PFSK-1 (cell line): Measurements from ENCODE around the gene ZBTB24.

Experiments
- FOXP2 ChIP-seq: optimal IDR thresholded peaks from 2 replicates; pipeline ENCODE3; 2011; ENCODE audit warnings: borderline replicate concordance, control low read depth, inconsistent platforms; ENCODE audit not compliant: insufficient read depth; ENCODE audit errors: extremely low read length, extremely low read depth
- POLR2AphosphoS5 ChIP-seq: IDR thresholded peaks from 2 replicates; pipeline ENCODE4 v1.6.1; 2012; ENCODE audit warnings: low read depth, mild to moderate bottlenecking, control low read depth, low read length, moderate library complexity
- SIN3A ChIP-seq: IDR thresholded peaks from 2 replicates; pipeline ENCODE4 v1.6.1; 2012; ENCODE audit warnings: mild to moderate bottlenecking, low read length, moderate library complexity, borderline replicate concordance; ENCODE audit not compliant: insufficient read depth
- TAF1 ChIP-seq: IDR thresholded peaks from 2 replicates; pipeline ENCODE4 v1.6.1; 2012; ENCODE audit warnings: low read length, control low read depth, borderline replicate concordance; ENCODE audit not compliant: insufficient read depth
- TF ChIP-seq, protein P1 (sequence below), 2 experiments: IDR thresholded peaks; 2 replicates each; pipeline versions ENCODE4 v1.6.1 to v1.8.0; 2011 to 2012; ENCODE audit warnings: low read depth in 2 of 2, low read length in 2 of 2, control low read depth in 1 of 2, inconsistent platforms in 1 of 2, mild to moderate bottlenecking in 1 of 2, moderate library complexity in 1 of 2; ENCODE audit not compliant: insufficient read depth in 1 of 2

ZBTB24 gene

DNA sequence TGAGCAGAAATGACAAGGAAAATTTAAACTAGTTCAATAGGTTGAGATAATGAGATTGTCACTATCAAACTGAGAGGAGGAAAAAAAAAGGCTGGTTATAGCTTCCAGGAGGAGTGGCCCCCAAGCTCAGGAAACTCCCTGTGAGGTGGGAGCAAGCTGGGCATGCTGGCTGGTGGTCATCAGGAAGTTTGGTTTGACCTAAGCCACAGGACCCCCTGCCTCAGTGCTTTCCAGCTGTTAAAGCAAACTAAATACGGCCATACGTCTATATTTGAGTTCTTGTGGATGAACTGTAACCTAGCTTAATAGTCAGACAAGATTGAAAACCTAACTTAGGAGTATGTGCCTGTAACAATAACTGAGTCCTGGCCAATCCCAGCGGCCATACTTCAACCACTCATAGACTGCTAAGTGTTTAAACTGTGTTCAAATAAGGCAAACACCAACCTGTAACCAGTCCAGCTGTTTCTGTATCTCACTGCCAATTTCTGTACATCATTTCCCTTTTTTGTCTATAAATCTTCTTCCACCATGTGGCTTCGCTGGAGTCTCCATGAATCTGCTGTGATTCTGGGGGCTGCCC is 24.6 kb upstream of the ZBTB24 start:
- no peak for TF ChIP-seq SIN3A
- TF ChIP-seq, protein P1, sequence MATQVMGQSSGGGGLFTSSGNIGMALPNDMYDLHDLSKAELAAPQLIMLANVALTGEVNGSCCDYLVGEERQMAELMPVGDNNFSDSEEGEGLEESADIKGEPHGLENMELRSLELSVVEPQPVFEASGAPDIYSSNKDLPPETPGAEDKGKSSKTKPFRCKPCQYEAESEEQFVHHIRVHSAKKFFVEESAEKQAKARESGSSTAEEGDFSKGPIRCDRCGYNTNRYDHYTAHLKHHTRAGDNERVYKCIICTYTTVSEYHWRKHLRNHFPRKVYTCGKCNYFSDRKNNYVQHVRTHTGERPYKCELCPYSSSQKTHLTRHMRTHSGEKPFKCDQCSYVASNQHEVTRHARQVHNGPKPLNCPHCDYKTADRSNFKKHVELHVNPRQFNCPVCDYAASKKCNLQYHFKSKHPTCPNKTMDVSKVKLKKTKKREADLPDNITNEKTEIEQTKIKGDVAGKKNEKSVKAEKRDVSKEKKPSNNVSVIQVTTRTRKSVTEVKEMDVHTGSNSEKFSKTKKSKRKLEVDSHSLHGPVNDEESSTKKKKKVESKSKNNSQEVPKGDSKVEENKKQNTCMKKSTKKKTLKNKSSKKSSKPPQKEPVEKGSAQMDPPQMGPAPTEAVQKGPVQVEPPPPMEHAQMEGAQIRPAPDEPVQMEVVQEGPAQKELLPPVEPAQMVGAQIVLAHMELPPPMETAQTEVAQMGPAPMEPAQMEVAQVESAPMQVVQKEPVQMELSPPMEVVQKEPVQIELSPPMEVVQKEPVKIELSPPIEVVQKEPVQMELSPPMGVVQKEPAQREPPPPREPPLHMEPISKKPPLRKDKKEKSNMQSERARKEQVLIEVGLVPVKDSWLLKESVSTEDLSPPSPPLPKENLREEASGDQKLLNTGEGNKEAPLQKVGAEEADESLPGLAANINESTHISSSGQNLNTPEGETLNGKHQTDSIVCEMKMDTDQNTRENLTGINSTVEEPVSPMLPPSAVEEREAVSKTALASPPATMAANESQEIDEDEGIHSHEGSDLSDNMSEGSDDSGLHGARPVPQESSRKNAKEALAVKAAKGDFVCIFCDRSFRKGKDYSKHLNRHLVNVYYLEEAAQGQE (IDR thresholded peaks at IDR 0.05; ENCODE audit: insufficient read depth in 1 of 2, low read depth in 2 of 2, low read length in 2 of 2), result no peak
- TF ChIP-seq POLR2AphosphoS5, result no peak
- no peak for TF ChIP-seq FOXP2
- no peak for TF ChIP-seq TAF1

DNA sequence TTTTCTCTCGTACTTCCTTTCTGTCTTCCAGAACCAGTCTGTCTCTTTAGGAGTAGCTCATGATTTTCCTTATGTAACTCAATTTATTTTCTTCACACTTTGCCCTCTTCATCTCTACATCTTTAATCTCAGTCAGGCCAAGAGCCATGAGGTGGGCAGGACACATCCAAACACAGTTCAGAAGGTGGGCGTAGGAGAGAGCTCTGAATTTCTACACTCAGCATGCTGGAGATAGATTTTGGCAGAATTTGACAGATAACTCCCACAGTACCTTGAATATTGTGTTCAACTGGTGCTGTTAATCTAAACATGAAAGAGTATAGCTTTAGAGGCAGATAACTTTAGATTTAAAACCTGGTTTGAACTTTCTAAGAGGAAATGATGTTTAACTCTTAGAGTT is 23.8 kb upstream of the ZBTB24 start:
- TF ChIP-seq, protein P1 (IDR thresholded peaks at IDR 0.05; ENCODE audit: insufficient read depth in 1 of 2, low read depth in 2 of 2, low read length in 2 of 2), result no peak
- no peak for TF ChIP-seq SIN3A
- no peak for TF ChIP-seq POLR2AphosphoS5
- TF ChIP-seq FOXP2, result no peak
- no peak for TF ChIP-seq TAF1

DNA sequence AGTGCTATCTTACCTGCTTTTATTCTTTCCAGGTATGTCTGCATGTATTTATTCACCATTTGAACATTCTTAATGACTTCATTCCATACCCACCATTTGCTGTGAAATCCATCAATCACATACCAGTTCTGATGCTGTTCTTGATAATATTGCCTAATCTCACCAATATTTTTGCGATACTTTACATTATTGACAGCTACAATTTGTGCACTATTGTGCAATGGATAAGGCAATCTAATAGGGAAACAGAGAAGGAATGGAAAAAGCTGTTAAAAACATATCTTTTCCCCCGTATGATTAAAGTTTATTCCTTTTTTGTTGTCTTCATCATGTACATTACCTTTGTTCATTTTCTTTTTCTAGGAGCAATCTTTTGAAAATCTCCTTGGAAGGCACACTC is 23.3 kb upstream of the ZBTB24 start:
- TF ChIP-seq TAF1 (no peak), SIN3A (no peak), FOXP2 (no peak), POLR2AphosphoS5 (no peak)
- TF ChIP-seq, protein P1 (IDR thresholded peaks at IDR 0.05; ENCODE audit: insufficient read depth in 1 of 2, low read depth in 2 of 2, low read length in 2 of 2), result no peak

DNA sequence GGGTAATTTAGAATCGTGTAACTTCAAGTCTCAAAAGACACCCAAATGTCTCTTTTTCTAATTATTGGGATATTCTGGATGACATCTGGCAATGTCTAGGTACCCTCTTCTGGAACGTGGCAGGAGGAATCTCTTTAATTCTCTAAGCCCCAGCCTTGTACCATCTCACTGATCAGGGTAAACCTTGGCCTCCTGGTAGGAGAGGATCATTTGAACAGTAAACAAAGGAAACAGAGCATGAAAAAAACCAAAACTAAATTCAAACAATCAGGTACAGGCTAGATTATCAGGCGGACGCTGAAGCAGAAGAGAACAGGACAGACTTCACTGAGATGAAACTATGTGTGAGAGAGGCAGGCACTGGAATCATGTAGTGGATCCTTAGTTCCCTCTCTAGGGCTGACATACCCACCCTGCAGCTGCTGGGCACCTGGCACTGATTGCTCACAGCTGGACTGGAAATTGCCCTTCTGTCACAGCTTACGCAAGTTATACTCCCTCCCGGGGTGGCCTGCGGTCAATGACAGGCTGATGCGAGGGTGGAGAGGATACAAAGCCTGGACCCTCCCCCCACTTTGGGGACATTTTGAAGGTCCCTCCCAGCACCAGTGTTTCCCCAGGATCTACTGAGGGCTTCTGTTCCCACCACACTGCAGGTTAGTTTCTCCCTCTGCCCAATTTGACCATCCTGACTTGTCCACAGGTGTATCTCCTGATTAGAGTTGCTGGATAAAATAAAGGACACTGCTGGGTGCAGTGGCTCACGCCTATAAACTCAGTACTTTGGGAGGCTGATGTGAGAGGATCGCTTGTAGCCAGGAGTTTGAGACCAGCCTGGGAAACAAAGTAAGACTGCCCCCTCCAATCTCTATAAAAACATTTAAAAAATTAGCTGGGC is 20.6 kb upstream of the ZBTB24 start:
- TF ChIP-seq SIN3A, result no peak
- TF ChIP-seq TAF1, result no peak
- TF ChIP-seq, protein P1 (IDR thresholded peaks at IDR 0.05; ENCODE audit: insufficient read depth in 1 of 2, low read depth in 2 of 2, low read length in 2 of 2), result no peak
- TF ChIP-seq POLR2AphosphoS5, result no peak
- TF ChIP-seq FOXP2, result no peak
